ENCODE data around the gene PLSCR3.

DNA sequence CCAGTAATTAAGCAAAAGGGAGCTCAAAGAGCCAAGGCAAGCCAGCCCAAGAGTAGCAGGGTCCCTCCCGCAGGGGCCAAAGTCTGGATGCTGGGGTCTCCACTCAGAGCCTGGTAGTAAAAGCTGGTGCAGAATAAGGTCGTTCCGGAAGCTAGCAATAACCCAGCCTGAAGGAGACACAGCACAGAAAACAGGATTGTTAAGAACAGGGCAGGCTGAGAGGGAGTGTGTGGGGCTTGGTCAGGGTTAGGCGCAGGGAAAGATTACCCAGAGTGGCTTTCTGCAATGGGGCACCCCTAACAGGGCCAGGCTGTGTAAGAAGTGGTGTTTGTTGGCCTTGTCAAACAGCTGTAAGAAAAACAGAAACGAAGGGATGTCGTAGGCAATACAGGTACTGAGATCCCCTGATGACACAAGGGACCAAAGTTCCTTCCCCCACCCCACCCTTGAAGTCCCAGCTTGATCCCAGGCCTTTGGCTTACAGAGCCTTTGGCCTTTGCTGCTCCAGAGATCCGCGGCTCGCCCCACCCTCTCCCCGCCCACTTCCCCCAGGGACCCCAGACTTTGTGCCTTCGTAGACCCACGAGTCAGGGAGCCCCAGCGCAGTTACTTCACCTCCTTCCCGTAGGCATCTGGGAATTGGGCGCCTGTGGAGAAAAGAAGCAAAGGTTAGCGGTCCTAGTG, 8.9 kb upstream of the PLSCR3 start:
- TF ChIP-seq, protein P1, sequence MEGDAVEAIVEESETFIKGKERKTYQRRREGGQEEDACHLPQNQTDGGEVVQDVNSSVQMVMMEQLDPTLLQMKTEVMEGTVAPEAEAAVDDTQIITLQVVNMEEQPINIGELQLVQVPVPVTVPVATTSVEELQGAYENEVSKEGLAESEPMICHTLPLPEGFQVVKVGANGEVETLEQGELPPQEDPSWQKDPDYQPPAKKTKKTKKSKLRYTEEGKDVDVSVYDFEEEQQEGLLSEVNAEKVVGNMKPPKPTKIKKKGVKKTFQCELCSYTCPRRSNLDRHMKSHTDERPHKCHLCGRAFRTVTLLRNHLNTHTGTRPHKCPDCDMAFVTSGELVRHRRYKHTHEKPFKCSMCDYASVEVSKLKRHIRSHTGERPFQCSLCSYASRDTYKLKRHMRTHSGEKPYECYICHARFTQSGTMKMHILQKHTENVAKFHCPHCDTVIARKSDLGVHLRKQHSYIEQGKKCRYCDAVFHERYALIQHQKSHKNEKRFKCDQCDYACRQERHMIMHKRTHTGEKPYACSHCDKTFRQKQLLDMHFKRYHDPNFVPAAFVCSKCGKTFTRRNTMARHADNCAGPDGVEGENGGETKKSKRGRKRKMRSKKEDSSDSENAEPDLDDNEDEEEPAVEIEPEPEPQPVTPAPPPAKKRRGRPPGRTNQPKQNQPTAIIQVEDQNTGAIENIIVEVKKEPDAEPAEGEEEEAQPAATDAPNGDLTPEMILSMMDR (IDR thresholded peaks at IDR 0.05): no peak
- no peak for TF ChIP-seq POLR2A (IDR thresholded peaks at IDR 0.05)
- TF ChIP-seq POLR2AphosphoS5 (IDR thresholded peaks at IDR 0.05): no peak
- TF ChIP-seq EP300 (IDR thresholded peaks at IDR 0.05): no peak

Measured in gastroesophageal sphincter (tissue), 3 donors.